HepG2 (cell line): ENCODE results near the gene CAPN11. TPM values are rescaled to one million over a fixed set of nuclear protein-coding genes. Genes with fewer than 3 reads are reported as not detected.

ENCODE experiments used
- GTF2F1 ChIP-seq: fragments of 150-350 bp; IDR thresholded peaks from 2 replicates; pipeline ENCODE4 v1.6.1; 2014; ENCODE audit warnings: low read length
- HES4 ChIP-seq: sonication (generic); formaldehyde crosslinking; IDR thresholded peaks from 2 replicates; pipeline ENCODE4 v1.9.0; 2021; ENCODE audit warnings: mild to moderate bottlenecking, missing genetic modification reagents, borderline replicate concordance
- HHEX ChIP-seq: IDR thresholded peaks from 2 replicates; pipeline ENCODE4 v1.6.1; 2016; ENCODE audit warnings: control low read depth
- NBN ChIP-seq: fragments of 450-650 bp; conservative IDR thresholded peaks from 2 replicates; pipeline ENCODE4 v1.6.1; 2017
- ZFY ChIP-seq: sonication (generic); formaldehyde crosslinking; IDR thresholded peaks from 2 replicates; pipeline ENCODE4 v1.4.0; 2020; ENCODE audit warnings: missing genetic modification reagents
- ZMYM3 ChIP-seq: sonication (generic); formaldehyde crosslinking; IDR thresholded peaks from 2 replicates; pipeline ENCODE4 v1.5.1; 2020; ENCODE audit warnings: mild to moderate bottlenecking, missing genetic modification reagents
- ZNF354B ChIP-seq: sonication (generic); formaldehyde crosslinking; IDR thresholded peaks from 2 replicates; pipeline ENCODE4 v1.8.0; 2022; ENCODE audit warnings: mild to moderate bottlenecking, missing genetic modification reagents
- ZNF687 ChIP-seq: sonication (generic); formaldehyde crosslinking; IDR thresholded peaks from 2 replicates; pipeline ENCODE4 v1.5.1; 2020; ENCODE audit warnings: mild to moderate bottlenecking, missing genetic modification reagents, moderate library complexity
- ZNF709 ChIP-seq: sonication (generic); formaldehyde crosslinking; IDR thresholded peaks from 2 replicates; pipeline ENCODE4 v1.5.0; 2020; ENCODE audit warnings: mild to moderate bottlenecking, missing genetic modification reagents
- ZNF772 ChIP-seq: sonication (generic); formaldehyde crosslinking; IDR thresholded peaks from 2 replicates; pipeline ENCODE4 v1.5.0; 2020; ENCODE audit warnings: mild to moderate bottlenecking, missing genetic modification reagents
- polyA plus RNA-seq, 8 experiments: library from polyadenylated mRNA; depleted of rRNA in 3 of 8; stranded (reverse) in 7 of 8; unstranded in 1 of 8; fragments of >200 nt; fragmentation: Illumina TruSeq in 4 of 8; extraction: Trizol in 4 of 8; gene quantifications; 2 replicates each; pipeline versions ENCODE4 v1.2.1 to v1.2.3, GENCODE V29; 2011 to 2016; ENCODE audit warnings: low read depth in 4 of 8, missing spikeins in 1 of 8, mixed read lengths in 1 of 8; ENCODE audit not compliant: insufficient read depth in 1 of 8
- total RNA-seq, 5 experiments: library from RNA; depleted of rRNA; stranded (reverse); fragments of >200 nt; fragmentation: Illumina TruSeq; extraction: Trizol; gene quantifications; 2 replicates each; pipeline ENCODE4 v1.2.3, GENCODE V29; 2016; ENCODE audit warnings: low read depth in 1 of 5
- TF ChIP-seq, protein P1 (sequence below): sonication (generic); formaldehyde crosslinking; IDR thresholded peaks from 2 replicates; pipeline ENCODE4 v1.5.0; 2020; ENCODE audit warnings: mild to moderate bottlenecking, missing genetic modification reagents, moderate library complexity

CAPN11 gene
- total and polyA plus RNA-seq, 2 of the 13 experiments (the other 11 are each of a cell fraction or from before 2014, with no cell fraction given), result 0.07 to 0.11 TPM

DNA sequence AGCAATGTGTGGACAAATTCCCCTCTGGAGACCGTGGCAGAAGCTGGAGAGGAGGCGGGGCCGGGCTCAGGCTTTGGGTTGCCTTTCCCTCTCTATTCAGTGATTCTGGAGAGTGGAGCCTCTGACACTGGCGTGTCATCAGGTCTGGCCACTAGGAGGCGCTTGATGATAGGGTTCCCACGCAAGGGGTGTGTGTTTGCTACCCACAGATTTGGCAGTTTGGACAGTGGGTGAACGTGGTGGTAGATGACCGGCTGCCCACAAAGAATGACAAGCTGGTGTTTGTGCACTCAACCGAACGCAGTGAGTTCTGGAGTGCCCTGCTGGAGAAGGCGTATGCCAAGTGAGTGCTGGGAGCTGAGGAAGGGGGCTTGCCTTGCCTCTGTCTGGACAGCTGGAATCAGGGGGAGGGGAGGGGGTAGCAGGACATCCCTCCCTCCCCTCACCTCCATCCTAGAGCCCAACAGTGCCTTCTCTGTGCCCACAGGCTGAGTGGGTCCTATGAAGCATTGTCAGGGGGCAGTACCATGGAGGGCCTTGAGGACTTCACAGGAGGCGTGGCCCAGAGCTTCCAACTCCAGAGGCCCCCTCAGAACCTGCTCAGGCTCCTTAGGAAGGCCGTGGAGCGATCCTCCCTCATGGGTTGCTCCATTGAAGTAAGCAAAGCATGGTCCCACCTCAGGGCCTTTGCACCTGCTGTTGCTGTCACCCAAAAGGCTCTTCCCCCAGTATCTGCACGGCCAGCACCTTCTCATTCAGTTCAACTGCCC is 14.3 kb downstream of the CAPN11 start (continued):
- TF ChIP-seq, protein P1, sequence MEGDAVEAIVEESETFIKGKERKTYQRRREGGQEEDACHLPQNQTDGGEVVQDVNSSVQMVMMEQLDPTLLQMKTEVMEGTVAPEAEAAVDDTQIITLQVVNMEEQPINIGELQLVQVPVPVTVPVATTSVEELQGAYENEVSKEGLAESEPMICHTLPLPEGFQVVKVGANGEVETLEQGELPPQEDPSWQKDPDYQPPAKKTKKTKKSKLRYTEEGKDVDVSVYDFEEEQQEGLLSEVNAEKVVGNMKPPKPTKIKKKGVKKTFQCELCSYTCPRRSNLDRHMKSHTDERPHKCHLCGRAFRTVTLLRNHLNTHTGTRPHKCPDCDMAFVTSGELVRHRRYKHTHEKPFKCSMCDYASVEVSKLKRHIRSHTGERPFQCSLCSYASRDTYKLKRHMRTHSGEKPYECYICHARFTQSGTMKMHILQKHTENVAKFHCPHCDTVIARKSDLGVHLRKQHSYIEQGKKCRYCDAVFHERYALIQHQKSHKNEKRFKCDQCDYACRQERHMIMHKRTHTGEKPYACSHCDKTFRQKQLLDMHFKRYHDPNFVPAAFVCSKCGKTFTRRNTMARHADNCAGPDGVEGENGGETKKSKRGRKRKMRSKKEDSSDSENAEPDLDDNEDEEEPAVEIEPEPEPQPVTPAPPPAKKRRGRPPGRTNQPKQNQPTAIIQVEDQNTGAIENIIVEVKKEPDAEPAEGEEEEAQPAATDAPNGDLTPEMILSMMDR, result peak; percentile 99
- TF ChIP-seq ZFY (CRISPR knock-in tag), result peak; percentile 42; the same call in 1 of the 2 replicates
- no peak for TF ChIP-seq ZNF709
- peak; percentile 81 for TF ChIP-seq ZMYM3
- TF ChIP-seq ZNF687 (CRISPR knock-in tag), result peak; percentile 51
- 0 out of 2 replicates have a peak, but pooled peaks have one; percentile 74 for TF ChIP-seq ZNF354B (CRISPR knock-in tag)
- no peak for TF ChIP-seq GTF2F1
- TF ChIP-seq HES4 (CRISPR knock-in tag), result peak; percentile 59; the same call in 1 of the 2 replicates
- no peak for TF ChIP-seq NBN
- no peak for TF ChIP-seq ZNF772 (CRISPR knock-in tag)
- 0 out of 2 replicates have a peak, but pooled peaks have one; percentile 21 for TF ChIP-seq HHEX (CRISPR knock-in tag)
- TF ChIP-seq, all 625 proteins: peak for 80
